GM12872 (cell line): Measurements from ENCODE around the gene SUN2.

Source experiments
- CTCF ChIP-seq: IDR thresholded peaks from 3 replicates; pipeline ENCODE4 v1.5.1; 2011; ENCODE audit warnings: low read depth, mild to moderate bottlenecking, low read length, moderate library complexity; ENCODE audit not compliant: insufficient read depth

The SUN2 gene

GRCh38 chr22:38716271-38716670, 39.5 kb downstream of the SUN2 start:
- no peak for TF ChIP-seq CTCF

GRCh38 chr22:38715852-38716251, 39.9 kb downstream of the SUN2 start:
- no peak for TF ChIP-seq CTCF

GRCh38 chr22:38715176-38715764, 40.5 kb downstream of the SUN2 start:
- TF ChIP-seq CTCF: no peak

- no peak for TF ChIP-seq CTCF
Measured at GRCh38 chr22:38713921-38714320, 41.9 kb downstream of the SUN2 start.

GRCh38 chr22:38712486-38713207, 43.2 kb downstream of the SUN2 start:
- TF ChIP-seq CTCF: no peak

- no peak for TF ChIP-seq CTCF
Measured at GRCh38 chr22:38710866-38711265, 44.9 kb downstream of the SUN2 start.

- no peak for TF ChIP-seq CTCF
Measured at GRCh38 chr22:38710351-38710750, 45.4 kb downstream of the SUN2 start.
